HepG2 (cell line): ENCODE measurements around the gene MYO18A. TPM values are rescaled to one million over a fixed set of nuclear protein-coding genes. Genes with fewer than 3 reads are reported as not detected.

Experiments used
- CC2D1A ChIP-seq: sonication (generic); formaldehyde crosslinking; IDR thresholded peaks from 2 replicates; pipeline ENCODE4 v1.8.1; 2023; ENCODE audit warnings: mild to moderate bottlenecking, missing genetic modification reagents
- DNMT1 ChIP-seq: sonication (generic); formaldehyde crosslinking; IDR thresholded peaks from 2 replicates; pipeline ENCODE4 v1.5.1; 2020; ENCODE audit warnings: mild to moderate bottlenecking, missing genetic modification reagents
- FIP1L1 ChIP-seq: fragments of 200-400 bp; formaldehyde crosslinking; IDR thresholded peaks from 2 replicates; pipeline ENCODE4 v1.6.1; 2018; ENCODE audit warnings: low read depth, mild to moderate bottlenecking, low read length, moderate library complexity, borderline replicate concordance; ENCODE audit not compliant: insufficient read depth
- FOXK2 ChIP-seq: fragments of 450-650 bp; IDR thresholded peaks from 2 replicates; pipeline ENCODE4 v1.6.1; 2016
- FOXP1 ChIP-seq, 2 experiments: fragments of 450-650 bp in 1 of 2; IDR thresholded peaks; 2 replicates each; pipeline ENCODE4 v1.6.1; 2017 to 2018; ENCODE audit warnings: antibody characterized with exemption in 1 of 2
- NFATC3 ChIP-seq: sonication (generic); formaldehyde crosslinking; IDR thresholded peaks from 2 replicates; pipeline ENCODE4 v1.5.1; 2020; ENCODE audit warnings: mild to moderate bottlenecking, missing genetic modification reagents
- NR3C1 ChIP-seq: sonication (generic); formaldehyde crosslinking; IDR thresholded peaks from 2 replicates; pipeline ENCODE4 v1.4.0; 2020; ENCODE audit warnings: missing genetic modification reagents
- RELA ChIP-seq: sonication (generic); formaldehyde crosslinking; IDR thresholded peaks from 2 replicates; pipeline ENCODE4 v1.4.0; 2020; ENCODE audit warnings: missing genetic modification reagents
- SAFB2 ChIP-seq: sonication (generic); formaldehyde crosslinking; IDR thresholded peaks from 2 replicates; pipeline ENCODE4 v1.5.1; 2020; ENCODE audit warnings: missing genetic modification reagents, low read depth, mild to moderate bottlenecking, borderline replicate concordance
- SAP130 ChIP-seq: IDR thresholded peaks from 2 replicates; pipeline ENCODE4 v1.6.1; 2016; ENCODE audit warnings: low read depth
- TBX2 ChIP-seq: sonication (generic); formaldehyde crosslinking; IDR thresholded peaks from 2 replicates; pipeline ENCODE4 v1.5.0; 2020; ENCODE audit warnings: missing genetic modification reagents, mild to moderate bottlenecking, borderline replicate concordance
- TRIM24 ChIP-seq: sonication (generic); formaldehyde crosslinking; IDR thresholded peaks from 2 replicates; pipeline ENCODE4 v1.8.0; 2022; ENCODE audit warnings: mild to moderate bottlenecking, missing genetic modification reagents
- ZNF496 ChIP-seq: sonication (generic); formaldehyde crosslinking; IDR thresholded peaks from 2 replicates; pipeline ENCODE4 v1.8.1; 2023; ENCODE audit warnings: mild to moderate bottlenecking, moderate library complexity, missing genetic modification reagents; ENCODE audit not compliant: insufficient replicate concordance
- ZNF556 ChIP-seq: sonication (generic); formaldehyde crosslinking; IDR thresholded peaks from 2 replicates; pipeline ENCODE4 v1.4.0; 2020; ENCODE audit warnings: mild to moderate bottlenecking, missing genetic modification reagents, borderline replicate concordance
- ZNF607 ChIP-seq: sonication (generic); formaldehyde crosslinking; IDR thresholded peaks from 2 replicates; pipeline ENCODE4 v1.5.1; 2020; ENCODE audit warnings: missing genetic modification reagents, mild to moderate bottlenecking, borderline replicate concordance
- ZNF703 ChIP-seq: sonication (generic); formaldehyde crosslinking; IDR thresholded peaks from 2 replicates; pipeline ENCODE4 v1.5.1; 2020; ENCODE audit warnings: missing genetic modification reagents, mild to moderate bottlenecking, moderate library complexity, borderline replicate concordance
- ZNF780A ChIP-seq: sonication (generic); formaldehyde crosslinking; IDR thresholded peaks from 2 replicates; pipeline ENCODE4 v1.8.0; 2022; ENCODE audit warnings: mild to moderate bottlenecking, missing genetic modification reagents, moderate library complexity
- polyA plus RNA-seq, 8 experiments: library from polyadenylated mRNA; depleted of rRNA in 3 of 8; stranded (reverse) in 7 of 8; unstranded in 1 of 8; fragments of >200 nt; fragmentation: Illumina TruSeq in 4 of 8; extraction: Trizol in 4 of 8; gene quantifications; 2 replicates each; pipeline versions ENCODE4 v1.2.1 to v1.2.3, GENCODE V29; 2011 to 2016; ENCODE audit warnings: low read depth in 4 of 8, missing spikeins in 1 of 8, mixed read lengths in 1 of 8; ENCODE audit not compliant: insufficient read depth in 1 of 8
- total RNA-seq, 5 experiments: library from RNA; depleted of rRNA; stranded (reverse); fragments of >200 nt; fragmentation: Illumina TruSeq; extraction: Trizol; gene quantifications; 2 replicates each; pipeline ENCODE4 v1.2.3, GENCODE V29; 2016; ENCODE audit warnings: low read depth in 1 of 5
- TF ChIP-seq, protein P1 (sequence below): sonication (generic); formaldehyde crosslinking; IDR thresholded peaks from 2 replicates; pipeline ENCODE4 v1.5.1; 2020; ENCODE audit warnings: missing genetic modification reagents, mild to moderate bottlenecking, borderline replicate concordance
- TF ChIP-seq, protein P2 (sequence below): sonication (generic); formaldehyde crosslinking; IDR thresholded peaks from 2 replicates; pipeline ENCODE4 v1.5.1; 2020; ENCODE audit warnings: mild to moderate bottlenecking, missing genetic modification reagents, moderate library complexity
- TF ChIP-seq, protein P3 (sequence below): sonication (generic); formaldehyde crosslinking; IDR thresholded peaks from 2 replicates; pipeline ENCODE4 v1.8.1; 2023; ENCODE audit warnings: mild to moderate bottlenecking, missing genetic modification reagents
- TF ChIP-seq, protein P4 (sequence below): conservative IDR thresholded peaks from 2 replicates; pipeline ENCODE4 v1.6.1; 2018; ENCODE audit warnings: missing genetic modification reagents

Gene MYO18A
- total and polyA plus RNA-seq, 2 of the 13 experiments (the other 11 are each of a cell fraction or from before 2014, with no cell fraction given) = 16.8 to 24.8 TPM

DNA sequence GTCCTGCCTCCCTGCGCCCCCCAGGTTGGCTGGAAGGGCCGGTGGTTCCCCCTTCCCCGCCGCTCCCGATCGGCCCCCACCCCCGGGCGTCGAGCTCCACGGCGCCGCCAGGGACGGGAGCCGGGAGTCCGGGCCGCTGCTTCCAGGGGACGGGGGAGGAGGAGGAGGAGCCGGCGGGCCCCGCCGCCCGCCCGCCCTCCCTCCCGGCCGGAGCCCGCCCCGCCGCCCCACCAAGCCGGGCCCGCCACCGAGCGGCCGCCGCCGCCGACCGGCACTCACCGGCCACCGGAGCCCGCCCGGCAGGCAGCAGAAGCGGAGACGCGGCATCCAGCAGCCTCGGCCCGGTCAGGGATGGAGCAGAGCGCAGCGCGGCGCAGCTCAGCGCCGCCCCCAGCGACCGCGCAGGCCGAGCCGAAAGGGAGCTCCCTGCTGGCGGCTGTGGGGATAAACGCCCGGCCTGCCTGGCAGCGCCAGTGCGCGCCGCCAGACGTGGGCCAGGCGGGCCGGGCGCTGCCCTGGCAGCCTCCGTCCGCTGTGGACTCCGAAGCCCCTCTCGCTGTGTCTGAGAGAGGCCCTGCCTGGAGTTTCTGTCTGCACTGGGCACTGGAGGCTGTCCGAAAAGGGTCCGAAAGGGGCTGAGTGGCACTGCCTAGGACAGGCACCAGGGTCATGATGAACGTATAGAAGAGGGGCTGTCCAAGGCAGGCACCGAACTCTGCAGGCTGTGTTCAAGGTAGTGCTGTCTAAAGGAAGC lies at the start of gene MYO18A (continued):
- no peak for TF ChIP-seq SAFB2 (CRISPR knock-in tag)
- TF ChIP-seq, protein P1, sequence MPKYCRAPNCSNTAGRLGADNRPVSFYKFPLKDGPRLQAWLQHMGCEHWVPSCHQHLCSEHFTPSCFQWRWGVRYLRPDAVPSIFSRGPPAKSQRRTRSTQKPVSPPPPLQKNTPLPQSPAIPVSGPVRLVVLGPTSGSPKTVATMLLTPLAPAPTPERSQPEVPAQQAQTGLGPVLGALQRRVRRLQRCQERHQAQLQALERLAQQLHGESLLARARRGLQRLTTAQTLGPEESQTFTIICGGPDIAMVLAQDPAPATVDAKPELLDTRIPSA (CRISPR knock-in tag) = no peak
- TF ChIP-seq, protein P2, sequence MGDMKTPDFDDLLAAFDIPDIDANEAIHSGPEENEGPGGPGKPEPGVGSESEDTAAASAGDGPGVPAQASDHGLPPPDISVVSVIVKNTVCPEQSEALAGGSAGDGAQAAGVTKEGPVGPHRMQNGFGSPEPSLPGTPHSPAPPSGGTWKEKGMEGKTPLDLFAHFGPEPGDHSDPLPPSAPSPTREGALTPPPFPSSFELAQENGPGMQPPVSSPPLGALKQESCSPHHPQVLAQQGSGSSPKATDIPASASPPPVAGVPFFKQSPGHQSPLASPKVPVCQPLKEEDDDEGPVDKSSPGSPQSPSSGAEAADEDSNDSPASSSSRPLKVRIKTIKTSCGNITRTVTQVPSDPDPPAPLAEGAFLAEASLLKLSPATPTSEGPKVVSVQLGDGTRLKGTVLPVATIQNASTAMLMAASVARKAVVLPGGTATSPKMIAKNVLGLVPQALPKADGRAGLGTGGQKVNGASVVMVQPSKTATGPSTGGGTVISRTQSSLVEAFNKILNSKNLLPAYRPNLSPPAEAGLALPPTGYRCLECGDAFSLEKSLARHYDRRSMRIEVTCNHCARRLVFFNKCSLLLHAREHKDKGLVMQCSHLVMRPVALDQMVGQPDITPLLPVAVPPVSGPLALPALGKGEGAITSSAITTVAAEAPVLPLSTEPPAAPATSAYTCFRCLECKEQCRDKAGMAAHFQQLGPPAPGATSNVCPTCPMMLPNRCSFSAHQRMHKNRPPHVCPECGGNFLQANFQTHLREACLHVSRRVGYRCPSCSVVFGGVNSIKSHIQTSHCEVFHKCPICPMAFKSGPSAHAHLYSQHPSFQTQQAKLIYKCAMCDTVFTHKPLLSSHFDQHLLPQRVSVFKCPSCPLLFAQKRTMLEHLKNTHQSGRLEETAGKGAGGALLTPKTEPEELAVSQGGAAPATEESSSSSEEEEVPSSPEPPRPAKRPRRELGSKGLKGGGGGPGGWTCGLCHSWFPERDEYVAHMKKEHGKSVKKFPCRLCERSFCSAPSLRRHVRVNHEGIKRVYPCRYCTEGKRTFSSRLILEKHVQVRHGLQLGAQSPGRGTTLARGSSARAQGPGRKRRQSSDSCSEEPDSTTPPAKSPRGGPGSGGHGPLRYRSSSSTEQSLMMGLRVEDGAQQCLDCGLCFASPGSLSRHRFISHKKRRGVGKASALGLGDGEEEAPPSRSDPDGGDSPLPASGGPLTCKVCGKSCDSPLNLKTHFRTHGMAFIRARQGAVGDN (CRISPR knock-in tag) = peak; percentile 77
- peak; percentile 59 for TF ChIP-seq SAP130 (CRISPR knock-in tag)
- no peak for TF ChIP-seq TRIM24 (CRISPR knock-in tag)
- TF ChIP-seq NFATC3 (CRISPR knock-in tag) = no peak
- TF ChIP-seq, protein P3, sequence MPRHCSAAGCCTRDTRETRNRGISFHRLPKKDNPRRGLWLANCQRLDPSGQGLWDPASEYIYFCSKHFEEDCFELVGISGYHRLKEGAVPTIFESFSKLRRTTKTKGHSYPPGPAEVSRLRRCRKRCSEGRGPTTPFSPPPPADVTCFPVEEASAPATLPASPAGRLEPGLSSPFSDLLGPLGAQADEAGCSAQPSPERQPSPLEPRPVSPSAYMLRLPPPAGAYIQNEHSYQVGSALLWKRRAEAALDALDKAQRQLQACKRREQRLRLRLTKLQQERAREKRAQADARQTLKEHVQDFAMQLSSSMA = no peak
- TF ChIP-seq FOXP1 (IDR thresholded peaks at IDR 0.05) = no peak
- no peak for TF ChIP-seq FOXP1 (CRISPR knock-in tag; IDR thresholded peaks at IDR 0.05)
- 0 out of 2 replicates have a peak, but pooled peaks have one; percentile 25 for TF ChIP-seq RELA (CRISPR knock-in tag)
- no peak for TF ChIP-seq ZNF496
- TF ChIP-seq ZNF607 = peak; percentile 61; the same call in 1 of the 2 replicates
- TF ChIP-seq ZNF780A (CRISPR knock-in tag) = no peak
- TF ChIP-seq, protein P4, sequence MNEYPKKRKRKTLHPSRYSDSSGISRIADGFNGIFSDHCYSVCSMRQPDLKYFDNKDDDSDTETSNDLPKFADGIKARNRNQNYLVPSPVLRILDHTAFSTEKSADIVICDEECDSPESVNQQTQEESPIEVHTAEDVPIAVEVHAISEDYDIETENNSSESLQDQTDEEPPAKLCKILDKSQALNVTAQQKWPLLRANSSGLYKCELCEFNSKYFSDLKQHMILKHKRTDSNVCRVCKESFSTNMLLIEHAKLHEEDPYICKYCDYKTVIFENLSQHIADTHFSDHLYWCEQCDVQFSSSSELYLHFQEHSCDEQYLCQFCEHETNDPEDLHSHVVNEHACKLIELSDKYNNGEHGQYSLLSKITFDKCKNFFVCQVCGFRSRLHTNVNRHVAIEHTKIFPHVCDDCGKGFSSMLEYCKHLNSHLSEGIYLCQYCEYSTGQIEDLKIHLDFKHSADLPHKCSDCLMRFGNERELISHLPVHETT (CRISPR knock-in tag) = no peak
- no peak for TF ChIP-seq NR3C1 (CRISPR knock-in tag)
- TF ChIP-seq FIP1L1 = peak; percentile 62; the same call in 1 of the 2 replicates
- no peak for TF ChIP-seq ZNF703
- peak; percentile 67; the same call in 1 of the 2 replicates for TF ChIP-seq ZNF556 (CRISPR knock-in tag)
- no peak for TF ChIP-seq FOXK2
- 0 out of 2 replicates have a peak, but pooled peaks have one; percentile 4 for TF ChIP-seq TBX2 (CRISPR knock-in tag)
- TF ChIP-seq DNMT1 (CRISPR knock-in tag) = no peak; the same call in 1 of the 2 replicates
- TF ChIP-seq CC2D1A = no peak
